Gastroesophageal sphincter (tissue), 4 donors: ENCODE results near the gene ACAP3. TPM values are rescaled to one million over a fixed set of nuclear protein-coding genes. Genes with fewer than 3 reads are reported as not detected.

Experiments used
- ATAC-seq: fragments of 150-250 bp; one replicate; pipeline ENCODE4 v1.9.1; 2016; ENCODE audit warnings: mild to moderate bottlenecking, moderate library complexity
- H3K27ac ChIP-seq, 4 donors: fragments of 200-600 bp; sonication (generic) in 3 of 4; 1 replicate in 3 of 4; 2 replicates in 1 of 4; pipeline ENCODE4 v1.5.1; 2016 to 2019
- H3K27me3 ChIP-seq: fragments of 200-600 bp; sonication (generic); one replicate; pipeline ENCODE4 v1.5.1; 2019
- H3K36me3 ChIP-seq, 2 donors: fragments of 200-600 bp; sonication (generic); one replicate each; pipeline ENCODE4 v1.5.1; 2019; ENCODE audit warnings: control low read depth in 1 of 2
- H3K4me1 ChIP-seq, 3 donors: fragments of 200-600 bp; sonication (generic); 1 replicate in 2 of 3; 2 replicates in 1 of 3; pipeline ENCODE4 v1.5.1; 2016 to 2019; ENCODE audit warnings: control low read depth in 2 of 3
- H3K4me3 ChIP-seq, 2 donors: fragments of 200-600 bp; sonication (generic); one replicate each; pipeline ENCODE4 v1.5.1; 2019; ENCODE audit warnings: mild to moderate bottlenecking in 1 of 2, moderate library complexity in 1 of 2
- H3K9me3 ChIP-seq, 3 donors: fragments of 200-600 bp; sonication (generic); one replicate each; pipeline ENCODE4 v1.5.1; 2017 to 2019; ENCODE audit warnings: control low read depth in 2 of 3
- CTCF ChIP-seq, 4 experiments: fragments of 200-600 bp in 2 of 4; fragments of 450-650 bp in 2 of 4; sonication (generic) in 1 of 4; IDR thresholded peaks; one replicate each; pipeline ENCODE4 v1.5.1; 2017 to 2019; ENCODE audit warnings: antibody characterized with exemption in 4 of 4, mild to moderate bottlenecking in 2 of 4, moderate library complexity in 2 of 4
- EP300 ChIP-seq: sonication (generic); formaldehyde crosslinking; IDR thresholded peaks from one replicate; pipeline ENCODE4 v1.6.1; 2017; ENCODE audit warnings: antibody characterized with exemption, mild to moderate bottlenecking
- POLR2A ChIP-seq, 2 donors: fragments of 450-650 bp; IDR thresholded peaks; one replicate each; pipeline ENCODE4 v1.6.1; 2017; ENCODE audit warnings: antibody characterized with exemption in 2 of 2, mild to moderate bottlenecking in 2 of 2, moderate library complexity in 1 of 2
- POLR2AphosphoS5 ChIP-seq: sonication (generic); formaldehyde crosslinking; IDR thresholded peaks from one replicate; pipeline ENCODE4 v1.6.1; 2017; ENCODE audit warnings: antibody characterized with exemption
- WGBS, 2 donors: methylation state at CpG; one replicate each; pipeline ENCODE4 v1.1.5; 2018; ENCODE audit warnings: low coverage in 1 of 2; 5-methylcytosine and 5-hydroxymethylcytosine counted together
- total RNA-seq, 4 donors: library from RNA; depleted of rRNA; stranded (reverse); fragments of >200 nt; gene quantifications; one replicate each; pipeline ENCODE4 v1.1.0, GENCODE V29; 2016

ACAP3 gene
- total RNA-seq, 4 donors from 2014 or later: 35.6 to 74.7 (median 50.2) TPM

GRCh38 chr1:1273512-1274298 lies 34.0 kb downstream of the ACAP3 start, which contains the start of gene UBE2J2:
TSS of gene UBE2J2 (minus strand) at chr1:1273854. CDS start at chr1:1267992, 5,862 bp downstream.
- H3K4me3 ChIP-seq: peak within 1 kb of the TSS; percentile 90 to 99
- no peaks in the 10 kb centered on the region for H3K27me3 ChIP-seq
- TF ChIP-seq CTCF (IDR thresholded peaks at IDR 0.05): peak in 1 of 4 experiments; percentile 39
- TF ChIP-seq POLR2A (IDR thresholded peaks at IDR 0.05): peak; percentile 48 to 60
- peak; percentile 58 for TF ChIP-seq POLR2AphosphoS5
- no peak for TF ChIP-seq EP300
- H3K27ac ChIP-seq: peak within 1 kb of the TSS; percentile 21 to 89 (median 86)
- no CpG with 5 or more reads among the region's 105 CpGs for WGBS, 2 donors
- H3K4me1 ChIP-seq: peaks cover 6 to 56% (median 35%) of the 10 kb centered on the region in 3 donors
- peaks cover 0 to 4% of the 10 kb centered on the region in 2 donors for H3K36me3 ChIP-seq
- H3K9me3 ChIP-seq: no peaks in the 10 kb centered on the region
- peak; percentile 99 for ATAC-seq

GRCh38 chr1:1273209-1273511 lies 34.6 kb downstream of the ACAP3 start:
- TF ChIP-seq POLR2A (IDR thresholded peaks at IDR 0.05) (no peak), POLR2AphosphoS5 (no peak), CTCF (IDR thresholded peaks at IDR 0.05) (no peak), EP300 (no peak)
- Histone ChIP-seq H3K36me3 (peaks cover 0 to 10% of the 10 kb centered on the region in 2 donors), H3K4me3 (peak overlapping the region; percentile 90 to 99), H3K27ac (peak overlapping the region; percentile 18 to 89 (median 86)), H3K9me3 (no peaks in the 10 kb centered on the region), H3K27me3 (no peaks in the 10 kb centered on the region), H3K4me1 (peaks cover 6 to 62% (median 35%) of the 10 kb centered on the region in 3 donors)
- no CpG with 5 or more reads among the region's 31 CpGs for WGBS, 2 donors
- no peak for ATAC-seq

GRCh38 chr1:1272341-1273208 lies 35.2 kb downstream of the ACAP3 start:
- peaks cover 6 to 67% (median 35%) of the 10 kb centered on the region in 3 donors for H3K4me1 ChIP-seq
- TF ChIP-seq POLR2AphosphoS5 (no peak), CTCF (IDR thresholded peaks at IDR 0.05) (no peak), EP300 (no peak), POLR2A (IDR thresholded peaks at IDR 0.05) (no peak)

GRCh38 chr1:1270813-1271212 lies 36.9 kb downstream of the ACAP3 start:
- Histone ChIP-seq H3K4me1 (peaks cover 6 to 67% (median 35%) of the 10 kb centered on the region in 3 donors), H3K9me3 (no peaks in the 10 kb centered on the region), H3K27me3 (no peaks in the 10 kb centered on the region), H3K27ac (peak overlapping the region in 1 of 4 donors; percentile 18), H3K36me3 (peaks cover 0 to 33% of the 10 kb centered on the region in 2 donors), H3K4me3 (peak overlapping the region in 1 of 2 donors; percentile 14)
- no peak for ATAC-seq
- WGBS, 2 donors: 67% methylated on average over 6 of the region's 7 CpGs; no CpG with 5 or more reads in 1 of the 2 donors
- TF ChIP-seq CTCF (IDR thresholded peaks at IDR 0.05) (no peak), EP300 (no peak), POLR2AphosphoS5 (no peak), POLR2A (IDR thresholded peaks at IDR 0.05) (no peak)

More at GRCh38 chr1:1272341-1273208, 35.2 kb downstream of the ACAP3 start:
- no peaks in the 10 kb centered on the region for H3K9me3 ChIP-seq
- H3K36me3 ChIP-seq: peaks cover 0 to 16% of the 10 kb centered on the region in 2 donors
- peak overlapping the region in 2 of 4 donors; percentile 86 to 89 for H3K27ac ChIP-seq
- WGBS, 2 donors: 46 to 60% methylated on average over 3 of the region's 43 CpGs
- H3K27me3 ChIP-seq: no peaks in the 10 kb centered on the region
- no peak for ATAC-seq
- peak overlapping the region; percentile 90 to 99 for H3K4me3 ChIP-seq
